NB4 (cell line): Measurements from ENCODE around the gene TFEB.

ENCODE experiments used
- DNase-seq: peaks from one replicate; pipeline ENCODE4 v3.0.0; 2010; ENCODE audit warnings: low read depth
- H3K4me3 ChIP-seq: one replicate; pipeline ENCODE4 v1.5.1; 2011; ENCODE audit warnings: mild to moderate bottlenecking, low read depth, low read length, moderate library complexity
- CTCF ChIP-seq: IDR thresholded peaks from one replicate; pipeline ENCODE4 v1.5.1; 2012; ENCODE audit warnings: low read depth, low read length
- MAX ChIP-seq: IDR thresholded peaks from 2 replicates; pipeline ENCODE4 v1.6.1; 2011; ENCODE audit warnings: low read depth, low read length
- MYC ChIP-seq: IDR thresholded peaks from 2 replicates; pipeline ENCODE4 v1.6.1; 2011; ENCODE audit warnings: low read depth, low read length
- POLR2A ChIP-seq: IDR thresholded peaks from 2 replicates; pipeline ENCODE4 v1.6.1; 2011; ENCODE audit warnings: mild to moderate bottlenecking; ENCODE audit not compliant: insufficient read length; ENCODE audit errors: extremely low read depth

Gene TFEB

GRCh38 chr6:41779788-41780550, 44.6 kb upstream of the TFEB start, which contains the start of gene FRS3:
Gene FRS3 (minus strand): TSS chr6:41779900. CDS start chr6:41776987, 2,913 bp downstream.
- H3K4me3 ChIP-seq: peak within 1 kb of the TSS; percentile 73
- DNase-seq: peak; percentile 97
- TF ChIP-seq POLR2A: peak; percentile 41
- peak; percentile 44 for TF ChIP-seq MYC
- TF ChIP-seq CTCF: peak; percentile 81
- peak; percentile 80 for TF ChIP-seq MAX

- H3K4me3 ChIP-seq: peak overlapping the region; percentile 73
- TF ChIP-seq CTCF (no peak), MYC (no peak), MAX (no peak), POLR2A (no peak)
- DNase-seq: no peak
Observed at GRCh38 chr6:41779336-41779735, 43.9 kb upstream of the TFEB start.

- H3K4me3 ChIP-seq: peak overlapping the region; percentile 73
- no peak for DNase-seq
- TF ChIP-seq CTCF (no peak), MYC (no peak), POLR2A (no peak), MAX (no peak)
Observed at GRCh38 chr6:41778895-41779294, 43.5 kb upstream of the TFEB start.

GRCh38 chr6:41777551-41778285, 42.3 kb upstream of the TFEB start:
- TF ChIP-seq POLR2A (no peak), MYC (no peak), MAX (no peak)
- DNase-seq: no peak

GRCh38 chr6:41775293-41775882, 40.0 kb upstream of the TFEB start:
- no peak for DNase-seq
- H3K4me3 ChIP-seq: no peak overlapping the region
- TF ChIP-seq CTCF: no peak
- no peak for TF ChIP-seq POLR2A
- no peak for TF ChIP-seq MAX
- no peak for TF ChIP-seq MYC

More at GRCh38 chr6:41777551-41778285, 42.3 kb upstream of the TFEB start:
- no peak overlapping the region for H3K4me3 ChIP-seq

GRCh38 chr6:41774841-41775240, 39.4 kb upstream of the TFEB start:
- no peak for DNase-seq
- no peak overlapping the region for H3K4me3 ChIP-seq
- TF ChIP-seq POLR2A (no peak), MYC (no peak), MAX (no peak), CTCF (no peak)
